ENCODE results near the gene ZSCAN23.
"Not testable (repeated sequence)": the region's sequence is repeated elsewhere in the genome, so short reads cannot be mapped to it uniquely, and the experiment has no call there.

The ZSCAN23 gene

DNA sequence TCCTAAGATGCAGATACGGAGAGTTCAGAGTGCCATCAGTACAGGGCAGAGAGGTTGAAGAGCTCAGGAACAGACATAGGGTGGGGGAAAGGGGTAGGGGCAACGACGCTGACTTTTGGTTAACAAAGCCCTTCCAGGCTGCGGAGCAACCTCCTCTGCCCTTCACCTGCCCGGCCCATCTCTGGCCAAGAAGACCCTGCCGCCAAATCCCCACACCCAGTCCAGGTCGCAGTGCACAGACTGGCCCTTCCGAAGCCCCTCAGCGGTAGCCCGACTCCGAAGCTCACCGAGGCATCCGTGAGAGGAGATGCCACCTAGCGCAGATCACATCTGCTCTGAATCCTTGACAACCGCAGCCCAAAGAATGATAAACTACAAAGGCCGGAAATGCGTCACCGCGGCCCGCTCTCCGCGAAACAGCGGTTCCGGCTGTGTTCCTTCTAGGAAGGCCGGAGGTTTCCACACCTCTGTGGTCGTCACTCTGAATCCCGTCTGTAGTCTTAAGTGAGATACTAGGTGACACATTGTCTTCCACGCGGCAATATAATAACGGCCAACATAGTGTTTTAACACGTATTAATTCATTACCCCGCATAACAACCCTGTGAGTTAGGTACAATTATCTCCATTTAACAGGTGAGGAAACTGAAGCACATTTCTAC is at the start of gene ZSCAN23:
ZSCAN23 (minus strand) TSS at position 380 of the 662 bp plus-strand sequence. CDS start 7,225 bp downstream, outside the sequence.
- DNase-seq = peak; percentile 82 to 84

DNA sequence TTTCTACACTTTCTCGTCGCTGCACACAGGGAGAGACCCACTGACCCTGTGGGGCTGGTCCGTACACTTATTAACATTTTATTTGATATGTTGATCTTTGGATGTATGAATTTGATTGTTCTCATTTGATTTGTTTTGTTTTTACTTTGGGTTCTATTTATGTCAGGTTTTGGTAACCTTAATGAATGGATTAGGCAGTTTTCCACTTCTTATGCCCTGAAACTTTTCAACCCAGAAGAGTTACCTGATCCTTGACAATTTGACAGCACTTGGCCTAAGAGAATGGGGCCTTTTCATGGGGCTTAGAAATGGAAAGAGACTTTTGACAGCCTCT is 48.7 kb upstream of the ZSCAN23 start:
- no peak for DNase-seq

DNA sequence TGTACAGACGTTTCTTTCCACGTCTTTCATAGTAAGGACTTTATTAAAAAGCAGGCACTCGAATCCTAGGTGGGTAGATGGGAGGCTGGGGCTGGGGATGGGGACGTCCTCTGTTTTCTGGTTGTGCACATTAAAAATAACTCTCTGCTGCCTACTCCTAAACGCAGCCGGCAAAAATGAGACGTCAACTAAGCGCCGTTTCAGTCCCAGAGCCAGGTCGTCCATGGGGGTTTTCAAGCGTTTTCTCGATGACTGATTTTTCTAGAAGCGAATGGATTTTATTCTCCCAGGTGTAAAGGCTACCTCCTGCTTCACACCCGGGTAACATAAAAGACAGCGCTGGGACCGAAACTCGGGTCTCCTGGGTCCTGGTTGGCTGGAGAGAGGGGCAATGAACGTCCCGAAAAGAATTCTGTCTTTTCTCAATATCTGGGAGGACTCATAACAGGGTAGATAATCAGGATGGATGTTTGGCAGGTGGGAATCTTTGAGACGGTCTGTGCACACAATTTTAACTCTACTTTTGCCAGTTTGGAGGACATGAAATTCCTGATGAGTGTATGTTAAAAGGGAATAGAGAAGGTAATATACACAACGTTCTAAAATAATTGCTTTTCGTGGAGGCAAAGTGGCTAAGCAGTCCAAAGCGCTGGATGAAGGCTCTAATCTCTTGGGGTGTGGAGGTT is 47.1 kb upstream of the ZSCAN23 start:
- DNase-seq = peak in 1 of 2 donors; percentile 9

DNA sequence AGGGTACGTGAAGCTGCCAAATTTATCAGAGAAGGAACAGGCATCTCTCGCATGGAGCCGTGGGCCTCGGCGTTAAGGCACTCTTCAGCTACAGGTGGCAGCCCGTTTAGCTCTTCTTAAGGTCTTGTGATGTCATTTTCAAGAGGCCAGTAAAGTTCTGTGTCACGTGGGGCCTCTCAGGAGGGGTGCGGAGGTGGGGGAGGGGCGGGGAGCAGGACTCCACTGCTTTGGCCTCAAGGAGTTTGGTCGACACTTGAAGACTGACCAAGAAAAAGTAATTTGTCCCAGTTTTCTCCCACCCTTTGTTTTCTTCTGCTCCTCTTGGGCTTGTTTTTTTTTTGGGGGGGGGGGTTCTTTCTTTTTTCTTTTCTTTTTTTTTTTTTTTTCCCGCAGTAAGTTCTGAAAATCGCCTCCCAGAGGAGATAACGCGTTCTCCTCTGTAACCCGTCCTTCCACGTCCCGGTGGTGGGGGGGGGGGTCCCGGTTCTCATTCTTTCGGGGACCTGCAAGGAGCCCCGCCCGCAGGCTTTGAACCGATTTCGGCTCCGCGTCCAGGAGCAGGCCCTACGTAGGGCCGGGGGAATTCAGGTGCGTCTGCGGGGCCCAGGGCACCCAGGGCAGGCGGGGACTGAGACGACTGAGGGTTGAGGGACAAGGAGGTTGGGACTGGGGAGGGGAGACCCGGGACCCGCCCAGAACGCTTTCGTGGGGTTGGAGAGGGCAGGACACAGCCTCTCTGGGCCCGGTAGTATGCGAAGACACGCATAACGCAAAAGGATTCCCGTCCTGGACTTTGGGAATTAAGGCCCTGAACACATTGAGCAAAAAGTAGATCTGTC is 46.3 kb upstream of the ZSCAN23 start:
- DNase-seq = peak; percentile 33 to 57

DNA sequence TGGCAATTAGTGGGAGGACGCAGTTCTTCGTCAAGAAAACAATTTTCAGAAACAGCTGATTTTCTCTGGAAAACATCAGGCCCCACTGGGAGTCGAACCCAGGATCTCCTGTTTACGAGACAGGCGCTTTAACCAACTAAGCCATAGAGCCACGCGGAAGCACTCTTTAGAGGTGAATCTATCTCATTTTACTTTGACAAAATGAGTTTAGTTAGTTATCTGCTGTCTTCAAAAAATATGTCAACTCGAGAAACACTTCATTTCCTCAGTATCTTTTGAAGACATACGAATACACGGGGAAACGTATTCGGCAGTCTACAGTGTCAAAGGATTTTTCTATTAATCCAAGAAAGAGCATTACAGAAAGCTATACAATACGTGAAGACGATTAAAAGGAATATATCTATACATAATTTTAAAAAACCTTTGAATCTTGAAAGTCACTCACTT is 45.6 kb upstream of the ZSCAN23 start:
- DNase-seq = peak; percentile 28 to 64

DNA sequence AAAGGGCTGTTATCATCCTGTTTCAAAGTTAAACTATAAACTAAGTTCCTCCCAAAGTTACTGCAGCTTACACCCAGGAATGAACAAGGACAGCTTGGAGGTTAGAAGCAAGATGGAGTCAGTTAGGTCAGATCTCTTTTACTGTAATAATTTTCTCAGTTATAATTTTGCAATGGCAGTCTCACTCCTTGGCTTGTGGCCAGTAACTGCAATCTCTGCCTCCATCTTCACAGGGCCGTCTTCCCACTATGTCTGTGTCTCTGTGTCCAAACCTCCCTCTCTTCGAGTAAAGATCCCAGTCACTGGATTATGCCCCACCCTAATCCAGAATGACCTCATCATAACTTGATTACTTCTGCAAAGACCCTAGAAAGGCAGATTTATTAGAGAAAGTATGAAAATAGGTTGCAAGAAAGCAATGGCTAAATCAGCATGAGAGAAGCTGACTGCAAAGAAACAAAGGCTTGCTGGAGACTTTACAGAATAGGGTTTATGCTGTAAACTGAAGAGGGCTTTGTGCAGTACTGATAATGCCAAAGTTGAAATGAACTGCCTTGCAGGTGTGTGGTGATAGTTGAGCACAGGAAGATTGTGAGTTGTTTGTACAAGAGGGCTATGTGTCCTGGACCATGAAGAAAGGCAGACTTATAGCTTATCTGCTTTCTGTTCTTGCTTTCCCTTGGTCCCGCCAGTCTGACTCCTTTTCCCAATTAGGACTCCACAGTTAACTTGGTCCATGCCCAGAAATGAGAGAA is 43.9 kb upstream of the ZSCAN23 start:
- no peak for DNase-seq

DNA sequence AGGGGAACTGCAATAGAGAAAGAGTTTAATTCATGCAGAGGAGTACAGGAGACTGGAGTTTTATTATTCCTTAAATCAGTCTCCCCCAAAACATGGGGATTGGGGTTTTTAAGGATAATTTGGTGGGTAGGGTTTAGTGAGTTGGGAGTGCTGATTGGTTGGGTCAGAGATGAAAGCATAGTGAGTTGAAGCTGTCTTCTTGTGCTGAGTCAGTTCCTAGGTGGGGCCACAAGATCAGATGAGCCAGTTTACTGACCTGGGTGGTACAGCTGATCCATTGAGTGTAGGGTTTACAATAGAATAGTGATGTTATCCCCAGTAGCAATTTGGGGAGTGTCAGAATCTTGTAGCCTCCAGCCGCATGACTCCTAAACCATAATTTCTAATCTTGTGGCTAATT is 43.2 kb upstream of the ZSCAN23 start:
- no peak for DNase-seq

DNA sequence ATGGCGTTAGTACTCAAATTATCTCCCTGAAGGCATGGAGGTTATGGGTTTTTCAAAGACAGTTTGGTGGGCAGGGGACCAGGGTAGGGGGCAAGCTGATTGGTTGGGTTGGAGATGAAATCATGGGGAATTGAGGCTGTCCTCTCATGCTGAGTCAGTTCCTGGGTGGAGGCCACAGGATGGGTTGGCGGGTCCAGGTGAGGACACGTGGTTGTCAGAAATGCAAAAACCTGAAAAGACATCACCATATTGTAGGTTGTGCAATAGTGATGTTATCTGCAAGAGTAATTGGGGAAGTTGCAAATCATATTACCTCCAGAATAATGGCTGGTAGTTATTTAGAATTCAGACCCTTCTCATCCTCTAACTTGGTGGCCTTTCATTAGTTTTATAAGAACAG is 42.2 kb upstream of the ZSCAN23 start:
- DNase-seq = no peak

DNA sequence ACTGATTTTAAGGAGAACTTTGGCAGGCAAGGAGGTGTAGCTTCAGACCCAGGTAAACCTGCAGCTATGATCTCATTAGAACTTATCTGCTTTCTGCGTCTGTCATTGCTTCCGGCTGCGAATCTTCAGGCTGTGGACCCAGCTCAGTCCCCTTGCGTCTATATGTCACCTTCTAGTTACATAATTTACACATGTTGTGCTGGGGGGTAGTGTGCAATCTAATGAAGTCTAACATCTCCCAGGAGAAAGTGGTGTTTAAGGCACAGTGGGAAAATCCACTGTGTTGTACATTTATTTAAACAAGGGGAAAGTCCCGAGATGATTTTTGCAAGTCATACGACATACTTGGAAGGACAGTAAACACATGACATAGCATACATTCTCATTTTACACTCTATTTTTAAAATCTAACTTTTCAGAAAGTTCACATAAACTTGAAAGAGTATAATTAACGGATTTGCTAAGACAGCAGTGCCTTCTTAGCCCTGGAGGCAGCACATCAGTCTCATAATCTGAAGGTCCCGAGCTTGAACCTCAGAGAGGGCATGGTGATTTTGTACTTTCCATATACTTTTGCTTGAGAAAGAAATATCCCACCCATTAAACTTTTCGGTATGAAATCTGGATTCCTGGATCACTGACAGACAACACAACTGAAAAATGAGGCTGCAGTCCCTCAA is 37.1 kb upstream of the ZSCAN23 start:
- no peak for DNase-seq

DNA sequence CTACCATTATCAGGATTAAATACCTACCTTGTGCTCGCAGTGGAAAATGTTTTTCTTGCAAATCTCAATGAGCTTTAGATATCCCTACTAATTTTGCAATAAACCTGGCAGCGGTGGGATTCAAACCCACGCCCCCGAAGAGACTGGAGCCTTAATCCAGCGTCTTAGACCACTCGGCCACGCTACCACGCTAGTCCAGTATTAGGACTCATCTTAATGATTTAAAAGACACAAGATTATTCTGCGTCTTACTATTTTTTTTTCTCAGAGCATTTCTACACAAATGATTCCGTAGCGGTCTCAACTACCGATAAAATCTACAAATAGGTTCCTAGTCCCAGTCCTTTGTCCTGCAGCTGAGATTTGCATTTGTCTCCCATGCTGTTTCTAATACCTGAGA is 35.2 kb upstream of the ZSCAN23 start:
- DNase-seq = no peak

DNA sequence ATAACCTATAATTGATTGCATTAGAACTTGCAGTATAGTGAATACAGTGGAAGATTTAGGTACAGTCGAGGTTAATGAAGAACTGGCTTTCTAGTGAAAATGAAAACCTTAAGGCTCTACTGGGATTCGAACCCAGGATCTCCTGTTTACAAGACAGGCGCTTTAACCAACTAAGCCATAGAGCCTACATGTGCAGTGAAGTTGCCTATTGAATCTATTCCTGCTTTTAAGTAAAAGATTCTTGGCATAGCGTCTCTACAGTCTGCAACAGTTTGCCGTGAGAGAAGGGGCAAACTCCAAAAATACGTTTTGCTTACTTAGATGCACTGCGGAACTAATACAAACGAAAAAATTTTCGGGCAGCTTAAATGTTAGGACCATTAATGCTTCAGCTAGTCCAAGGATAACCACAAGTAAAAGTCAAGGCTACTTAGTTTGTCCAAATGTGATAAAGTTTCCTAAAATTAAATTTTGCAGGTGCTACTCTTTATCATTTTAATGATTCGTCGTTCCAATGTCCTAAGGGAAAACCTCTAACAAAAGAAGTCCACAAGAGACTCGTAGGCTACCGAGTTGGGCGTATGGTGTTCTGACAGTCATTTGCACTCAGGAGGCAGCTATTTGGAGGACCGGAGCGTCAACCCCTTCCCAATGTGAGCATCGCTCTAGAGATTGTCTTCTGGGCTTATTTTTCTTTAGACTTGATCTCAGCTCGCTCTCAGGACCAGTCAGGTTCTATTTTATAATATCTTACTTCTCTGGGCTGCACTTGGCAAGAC is 31.3 kb upstream of the ZSCAN23 start:
- no peak for DNase-seq

DNA sequence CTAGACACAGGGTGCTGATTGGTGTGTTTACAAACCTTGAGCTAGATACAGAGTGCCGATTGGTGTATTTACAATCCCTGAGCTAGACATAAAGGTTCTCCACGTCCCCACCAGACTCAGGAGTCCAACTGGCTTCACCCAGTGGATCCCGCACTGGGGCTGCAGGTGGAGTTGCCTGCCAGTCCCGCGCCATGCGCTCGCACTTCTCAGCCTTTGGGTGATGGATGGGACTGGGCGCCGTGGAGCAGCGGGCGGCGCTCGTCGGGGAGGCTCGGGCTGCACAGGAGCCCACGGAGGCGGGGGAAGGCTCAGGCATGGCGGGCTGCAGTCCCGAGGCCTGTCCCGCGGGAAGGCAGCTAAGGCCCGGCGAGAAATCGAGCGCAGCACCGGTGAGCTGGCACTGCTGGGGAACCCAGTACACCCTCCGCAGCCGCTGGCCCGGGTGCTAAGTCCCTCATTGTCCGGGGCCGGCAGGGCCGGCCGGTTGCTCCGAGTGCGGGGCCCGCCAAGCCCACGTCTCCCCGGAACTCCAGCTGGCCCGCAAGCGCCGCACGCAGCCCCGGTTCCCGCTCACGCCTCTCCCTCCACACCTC is 26.0 kb upstream of the ZSCAN23 start:
- DNase-seq = not testable (repeated sequence)

DNA sequence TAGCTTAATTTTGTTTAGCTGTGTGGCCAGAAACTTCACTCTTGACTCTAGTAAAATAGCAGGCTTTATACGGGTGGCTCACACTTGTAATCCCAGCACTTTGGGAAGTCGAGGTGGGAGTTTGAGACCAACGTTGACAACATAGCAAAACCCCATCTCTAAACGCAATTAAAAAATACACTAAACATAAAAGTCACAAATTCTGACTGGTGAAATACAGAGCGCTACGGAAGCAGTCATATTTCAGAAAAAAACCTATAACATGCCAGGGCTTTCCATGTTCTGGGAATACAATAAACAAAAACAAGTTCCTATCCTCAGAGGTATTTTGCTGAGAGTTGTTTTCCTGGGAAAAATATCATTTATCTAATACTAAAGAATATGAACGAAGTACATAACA is 24.8 kb upstream of the ZSCAN23 start:
- no peak for DNase-seq

DNA sequence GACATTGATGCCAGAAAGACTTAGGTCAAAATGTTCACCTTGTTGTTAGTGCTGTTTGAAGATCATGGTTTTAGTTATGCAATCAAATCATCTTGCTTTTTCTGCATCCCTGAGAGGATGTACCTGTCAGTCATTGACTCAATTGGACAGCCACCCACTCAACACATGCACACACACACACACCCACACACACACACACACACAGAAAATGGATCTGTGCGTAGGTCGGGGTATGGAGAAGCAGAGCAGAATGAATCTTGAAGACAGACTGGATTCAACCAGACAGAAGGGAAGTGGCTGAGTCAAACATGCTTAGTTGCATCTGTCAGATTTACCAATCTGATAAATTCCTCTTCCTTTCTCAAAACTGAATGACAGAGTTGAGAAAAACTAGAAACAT is 19.1 kb upstream of the ZSCAN23 start:
- no peak for DNase-seq

DNA sequence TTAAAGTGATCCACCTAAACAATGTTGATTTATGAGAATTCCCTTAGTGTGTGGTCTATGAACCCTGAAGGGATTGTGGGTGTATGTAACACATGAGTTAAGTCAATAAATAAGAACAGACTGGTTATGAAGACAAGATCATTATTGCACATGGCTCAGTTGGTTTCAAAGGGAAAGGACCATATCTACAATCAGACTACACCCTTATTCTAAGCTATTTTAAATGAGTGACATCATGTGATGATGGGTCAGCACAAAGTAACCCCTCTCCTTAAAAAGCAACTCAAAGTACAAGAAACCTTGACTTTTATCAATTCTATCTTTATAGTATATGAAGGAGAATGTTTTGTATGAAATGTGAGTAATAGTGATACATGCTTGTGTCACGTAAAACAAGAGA is 15.3 kb upstream of the ZSCAN23 start:
- DNase-seq = no peak

DNA sequence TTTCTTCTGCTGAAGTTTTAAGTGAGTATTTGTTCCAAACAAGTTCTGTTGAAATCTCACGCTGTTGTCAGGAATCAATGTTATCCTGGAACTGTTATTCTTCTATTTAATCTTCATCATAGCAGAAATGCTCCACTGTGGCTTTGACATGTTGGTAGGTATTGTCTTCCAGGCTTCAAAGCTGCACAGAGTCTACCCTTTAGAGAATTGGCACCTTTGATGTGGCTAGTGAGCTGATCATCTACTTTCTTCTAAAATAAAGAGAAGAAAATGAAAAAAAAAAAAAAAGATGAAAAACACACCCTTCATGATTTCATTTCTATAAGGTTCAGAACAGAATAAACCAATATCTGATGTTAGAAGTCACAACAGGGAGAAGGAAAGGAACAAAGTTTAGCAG is 5.8 kb upstream of the ZSCAN23 start:
- no peak for DNase-seq

DNA sequence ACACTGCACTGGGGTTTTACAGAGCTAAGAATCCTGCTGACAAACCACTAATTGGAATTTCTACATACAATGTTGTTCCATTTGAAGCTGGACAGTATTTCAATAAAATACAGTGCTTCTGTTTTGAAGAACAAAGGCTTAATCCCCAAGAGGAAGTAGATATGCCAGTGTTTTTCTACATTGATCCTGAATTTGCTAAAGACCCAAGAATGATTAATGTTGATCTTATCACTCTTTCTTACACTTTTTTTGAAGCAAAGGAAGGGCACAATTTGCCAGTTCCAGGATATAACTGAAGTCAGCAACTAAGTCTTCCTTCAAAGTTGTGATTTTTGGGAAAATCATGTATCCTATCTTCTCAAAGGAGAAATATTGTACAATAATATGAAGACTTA is 4.2 kb upstream of the ZSCAN23 start:
- DNase-seq = not testable (repeated sequence)

DNA sequence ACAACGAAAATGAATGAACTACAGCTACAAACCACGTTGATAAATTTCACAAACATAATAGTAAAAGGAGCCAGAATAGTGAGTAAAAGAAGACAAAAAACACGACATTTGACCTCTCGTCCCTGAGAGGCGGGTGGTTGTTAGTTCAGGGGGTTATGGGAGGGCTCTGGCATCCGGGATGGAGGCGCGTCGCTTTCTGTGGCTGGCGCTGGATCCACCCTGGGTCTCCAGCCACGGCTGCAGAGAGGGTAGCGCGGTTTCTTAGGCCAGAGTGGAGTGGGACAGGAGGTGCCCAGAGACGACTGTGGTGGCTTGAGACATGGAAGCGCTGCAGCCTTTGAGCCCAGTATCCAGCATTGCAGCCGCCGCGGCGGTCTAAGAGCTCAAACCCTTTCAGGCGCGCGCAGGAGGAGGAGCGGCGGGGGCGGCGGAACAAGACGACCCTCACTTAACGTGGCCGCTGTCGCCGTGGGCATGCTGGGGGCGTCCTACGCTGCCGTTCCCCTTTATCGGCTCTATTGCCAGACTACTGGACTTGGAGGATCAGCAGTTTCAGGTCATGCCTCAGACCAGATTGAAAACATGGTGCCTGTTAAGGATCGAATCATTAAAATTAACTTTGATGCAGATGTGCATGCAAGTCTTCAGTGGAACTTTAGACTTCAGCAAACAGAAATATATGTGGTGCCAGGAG is 3.7 kb upstream of the ZSCAN23 start:
- DNase-seq = peak in 1 of 2 donors; percentile 16

DNA sequence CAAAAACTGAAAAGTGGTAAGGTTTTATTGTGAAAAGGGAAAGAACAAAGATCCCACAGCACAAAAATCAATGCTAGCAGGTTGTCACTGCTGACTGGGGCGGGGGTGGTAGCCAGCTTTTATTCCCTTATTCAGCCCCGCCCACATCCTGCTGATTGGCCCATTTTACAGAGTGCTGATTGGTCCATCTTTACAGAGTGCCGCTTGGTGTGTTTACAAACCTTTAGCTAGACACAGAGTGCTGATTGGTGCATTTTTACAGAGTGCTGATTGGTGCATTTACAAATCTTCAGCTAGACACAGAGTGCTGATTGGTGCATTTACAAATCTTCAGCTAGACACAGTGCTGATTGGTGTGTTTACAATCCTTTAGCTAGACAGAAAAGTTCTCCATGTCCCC is 1.5 kb upstream of the ZSCAN23 start:
- peak in 1 of 2 donors; percentile 18 for DNase-seq

DNA sequence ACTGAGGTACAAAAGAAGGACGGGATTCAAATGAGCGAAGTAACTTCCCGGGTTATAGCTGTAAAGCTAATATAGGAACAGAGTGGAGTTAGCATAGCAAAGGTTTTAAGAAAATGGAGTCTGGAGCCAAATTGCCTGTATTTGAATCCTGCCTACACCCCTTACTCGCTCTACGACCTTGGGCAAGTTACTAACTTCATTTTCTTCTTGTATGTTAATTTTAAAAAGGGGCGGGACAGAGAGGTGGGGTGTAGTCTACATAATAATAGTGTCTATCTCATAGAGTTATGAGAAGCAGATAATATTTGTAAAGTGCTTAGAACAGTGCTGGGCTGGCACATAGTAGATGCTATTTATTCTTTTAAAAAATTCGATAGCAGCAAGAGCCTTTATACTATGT is 705 bp downstream of the ZSCAN23 start:
- DNase-seq = no peak

DNA sequence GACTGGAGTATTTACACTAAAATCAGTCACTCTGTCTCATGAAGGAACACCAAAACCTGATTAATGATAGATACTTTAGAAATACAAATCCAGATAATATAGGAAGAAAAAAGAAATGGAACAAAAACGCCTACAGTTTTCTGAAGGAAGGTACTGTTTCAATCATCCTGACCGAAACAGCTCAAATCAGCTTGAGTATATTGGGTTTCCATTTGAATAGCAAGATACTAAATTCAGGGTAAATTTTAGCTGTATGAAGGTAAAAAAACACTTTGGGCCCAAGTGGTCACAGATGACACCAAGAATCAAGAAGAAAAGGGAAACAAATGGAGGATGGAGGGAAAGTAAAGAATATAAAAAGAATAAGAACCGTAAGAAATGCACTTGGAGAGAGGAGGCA is 6.9 kb downstream of the ZSCAN23 start:
- no peak for DNase-seq
